HepG2 (cell line): Measurements from ENCODE around the gene BCAS3. TPM values are rescaled to one million over a fixed set of nuclear protein-coding genes. Genes with fewer than 3 reads are reported as not detected.

ENCODE experiments used
- CEBPG ChIP-seq: IDR thresholded peaks from 2 replicates; pipeline ENCODE4 v1.6.1; 2016
- FOXA3 ChIP-seq: IDR thresholded peaks from 2 replicates; pipeline ENCODE4 v1.6.1; 2016; ENCODE audit warnings: missing genetic modification reagents, missing compliant biosample characterization
- FOXK1 ChIP-seq: sonication (generic); formaldehyde crosslinking; IDR thresholded peaks from 2 replicates; pipeline ENCODE4 v1.4.0; 2020; ENCODE audit warnings: low read depth, missing genetic modification reagents, borderline replicate concordance
- FOXP1 ChIP-seq, 2 experiments: fragments of 450-650 bp in 1 of 2; IDR thresholded peaks; 2 replicates each; pipeline ENCODE4 v1.6.1; 2017 to 2018; ENCODE audit warnings: antibody characterized with exemption in 1 of 2
- JDP2 ChIP-seq: sonication (generic); formaldehyde crosslinking; IDR thresholded peaks from 2 replicates; pipeline ENCODE4 v1.8.1; 2022; ENCODE audit warnings: missing genetic modification reagents, borderline replicate concordance
- JUND ChIP-seq: sonication (generic); formaldehyde crosslinking; IDR thresholded peaks from 2 replicates; pipeline ENCODE4 v1.8.0; 2022; ENCODE audit warnings: mild to moderate bottlenecking, missing genetic modification reagents
- MAF1 ChIP-seq: sonication (generic); formaldehyde crosslinking; IDR thresholded peaks from 2 replicates; pipeline ENCODE4 v1.5.0; 2020; ENCODE audit warnings: missing genetic modification reagents, borderline replicate concordance
- NFATC3 ChIP-seq: sonication (generic); formaldehyde crosslinking; IDR thresholded peaks from 2 replicates; pipeline ENCODE4 v1.5.1; 2020; ENCODE audit warnings: mild to moderate bottlenecking, missing genetic modification reagents
- NR2F1 ChIP-seq, 2 experiments: fragments of 450-650 bp in 1 of 2; formaldehyde crosslinking in 1 of 2; IDR thresholded peaks; 2 replicates each; pipeline versions ENCODE4 v1.5.0 to v1.6.1; 2016 to 2020; ENCODE audit warnings: mild to moderate bottlenecking in 1 of 2, missing compliant biosample characterization in 1 of 2, missing genetic modification reagents in 1 of 2, moderate library complexity in 1 of 2
- PAXIP1 ChIP-seq: sonication (generic); formaldehyde crosslinking; conservative IDR thresholded peaks from 2 replicates; pipeline ENCODE4 v1.4.0; 2020; ENCODE audit warnings: mild to moderate bottlenecking, missing genetic modification reagents, moderate library complexity
- PHB2 ChIP-seq: fragments of 450-650 bp; IDR thresholded peaks from 2 replicates; pipeline ENCODE4 v1.6.1; 2018; ENCODE audit not compliant: partially characterized antibody
- PHF21A ChIP-seq: sonication (generic); formaldehyde crosslinking; IDR thresholded peaks from 2 replicates; pipeline ENCODE4 v1.5.0; 2020; ENCODE audit warnings: mild to moderate bottlenecking, missing genetic modification reagents
- PLRG1 ChIP-seq: fragments of 450-650 bp; conservative IDR thresholded peaks from 2 replicates; pipeline ENCODE4 v1.6.1; 2016
- PPARG ChIP-seq: conservative IDR thresholded peaks from 2 replicates; pipeline ENCODE4 v1.6.1; 2016; ENCODE audit warnings: missing biosample characterization, missing genetic modification reagents
- SETDB1 ChIP-seq: sonication (generic); formaldehyde crosslinking; IDR thresholded peaks from 2 replicates; pipeline ENCODE4 v1.5.1; 2020; ENCODE audit warnings: missing genetic modification reagents, mild to moderate bottlenecking, borderline replicate concordance
- SIX4 ChIP-seq: sonication (generic); formaldehyde crosslinking; IDR thresholded peaks from 2 replicates; pipeline ENCODE4 v1.4.0; 2020; ENCODE audit warnings: missing genetic modification reagents
- SMARCE1 ChIP-seq: fragments of 450-650 bp; IDR thresholded peaks from 2 replicates; pipeline ENCODE4 v1.6.1; 2017; ENCODE audit warnings: borderline replicate concordance
- ZNF318 ChIP-seq: sonication (generic); formaldehyde crosslinking; IDR thresholded peaks from 2 replicates; pipeline ENCODE4 v1.4.0; 2020; ENCODE audit warnings: mild to moderate bottlenecking, missing genetic modification reagents
- ZNF331 ChIP-seq: sonication (generic); formaldehyde crosslinking; IDR thresholded peaks from 2 replicates; pipeline ENCODE4 v1.4.0; 2020; ENCODE audit warnings: missing genetic modification reagents
- ZNF354B ChIP-seq: sonication (generic); formaldehyde crosslinking; IDR thresholded peaks from 2 replicates; pipeline ENCODE4 v1.8.0; 2022; ENCODE audit warnings: mild to moderate bottlenecking, missing genetic modification reagents
- polyA plus RNA-seq, 8 experiments: library from polyadenylated mRNA; depleted of rRNA in 3 of 8; stranded (reverse) in 7 of 8; unstranded in 1 of 8; fragments of >200 nt; fragmentation: Illumina TruSeq in 4 of 8; extraction: Trizol in 4 of 8; gene quantifications; 2 replicates each; pipeline versions ENCODE4 v1.2.1 to v1.2.3, GENCODE V29; 2011 to 2016; ENCODE audit warnings: low read depth in 4 of 8, missing spikeins in 1 of 8, mixed read lengths in 1 of 8; ENCODE audit not compliant: insufficient read depth in 1 of 8
- total RNA-seq, 5 experiments: library from RNA; depleted of rRNA; stranded (reverse); fragments of >200 nt; fragmentation: Illumina TruSeq; extraction: Trizol; gene quantifications; 2 replicates each; pipeline ENCODE4 v1.2.3, GENCODE V29; 2016; ENCODE audit warnings: low read depth in 1 of 5

Gene BCAS3
- total and polyA plus RNA-seq, 2 of the 13 experiments (the other 11 are each of a cell fraction or from before 2014, with no cell fraction given), result 10.7 to 11.2 TPM

GRCh38 chr17:61065263-61065773 is 387.7 kb downstream of the BCAS3 start (continued):
- TF ChIP-seq PAXIP1 (CRISPR knock-in tag) (peak; percentile 82), SIX4 (no peak), JDP2 (CRISPR knock-in tag) (no peak), FOXP1 (IDR thresholded peaks at IDR 0.05) (no peak), FOXP1 (CRISPR knock-in tag; IDR thresholded peaks at IDR 0.05) (peak; percentile 39; the same call in 1 of the 2 replicates), PHB2 (no peak), FOXK1 (CRISPR knock-in tag) (0 out of 2 replicates have a peak, but pooled peaks have one; percentile 16), PPARG (CRISPR knock-in tag) (no peak), ZNF354B (no peak), ZNF331 (CRISPR knock-in tag) (0 out of 2 replicates have a peak, but pooled peaks have one; percentile 46), FOXA3 (CRISPR knock-in tag) (peak; percentile 50; the same call in 1 of the 2 replicates), JUND (CRISPR knock-in tag) (0 out of 2 replicates have a peak, but pooled peaks have one; percentile 47), SMARCE1 (no peak), NR2F1 (CRISPR knock-in tag; IDR thresholded peaks at IDR 0.05) (peak; percentile 16 to 53; a peak in 1 of 4 replicates), CEBPG (CRISPR knock-in tag) (peak; percentile 40; the same call in 1 of the 2 replicates), MAF1 (no peak), ZNF318 (CRISPR knock-in tag) (no peak), PHF21A (CRISPR knock-in tag) (peak; percentile 49; the same call in 1 of the 2 replicates), SETDB1 (CRISPR knock-in tag) (no peak), PLRG1 (no peak), NFATC3 (no peak)
